A549 treated with CORT108297 at 1 μM for 4 hours (cell line): ENCODE results near the gene UCHL5. TPM values are rescaled to one million over a fixed set of nuclear protein-coding genes. Genes with fewer than 3 reads are reported as not detected.

Experiments used
- total RNA-seq: library from RNA; stranded (reverse); fragments of 200-300 nt; extraction: Qiagen RNA extraction; gene quantifications from 5 replicates; pipeline ENCODE4 v1.2.3, GENCODE V29; 2022

UCHL5 gene, protein sequence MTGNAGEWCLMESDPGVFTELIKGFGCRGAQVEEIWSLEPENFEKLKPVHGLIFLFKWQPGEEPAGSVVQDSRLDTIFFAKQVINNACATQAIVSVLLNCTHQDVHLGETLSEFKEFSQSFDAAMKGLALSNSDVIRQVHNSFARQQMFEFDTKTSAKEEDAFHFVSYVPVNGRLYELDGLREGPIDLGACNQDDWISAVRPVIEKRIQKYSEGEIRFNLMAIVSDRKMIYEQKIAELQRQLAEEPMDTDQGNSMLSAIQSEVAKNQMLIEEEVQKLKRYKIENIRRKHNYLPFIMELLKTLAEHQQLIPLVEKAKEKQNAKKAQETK
- total RNA-seq: 39.8 to 46.4 TPM (median 42.8 TPM) in 5 replicates

DNA sequence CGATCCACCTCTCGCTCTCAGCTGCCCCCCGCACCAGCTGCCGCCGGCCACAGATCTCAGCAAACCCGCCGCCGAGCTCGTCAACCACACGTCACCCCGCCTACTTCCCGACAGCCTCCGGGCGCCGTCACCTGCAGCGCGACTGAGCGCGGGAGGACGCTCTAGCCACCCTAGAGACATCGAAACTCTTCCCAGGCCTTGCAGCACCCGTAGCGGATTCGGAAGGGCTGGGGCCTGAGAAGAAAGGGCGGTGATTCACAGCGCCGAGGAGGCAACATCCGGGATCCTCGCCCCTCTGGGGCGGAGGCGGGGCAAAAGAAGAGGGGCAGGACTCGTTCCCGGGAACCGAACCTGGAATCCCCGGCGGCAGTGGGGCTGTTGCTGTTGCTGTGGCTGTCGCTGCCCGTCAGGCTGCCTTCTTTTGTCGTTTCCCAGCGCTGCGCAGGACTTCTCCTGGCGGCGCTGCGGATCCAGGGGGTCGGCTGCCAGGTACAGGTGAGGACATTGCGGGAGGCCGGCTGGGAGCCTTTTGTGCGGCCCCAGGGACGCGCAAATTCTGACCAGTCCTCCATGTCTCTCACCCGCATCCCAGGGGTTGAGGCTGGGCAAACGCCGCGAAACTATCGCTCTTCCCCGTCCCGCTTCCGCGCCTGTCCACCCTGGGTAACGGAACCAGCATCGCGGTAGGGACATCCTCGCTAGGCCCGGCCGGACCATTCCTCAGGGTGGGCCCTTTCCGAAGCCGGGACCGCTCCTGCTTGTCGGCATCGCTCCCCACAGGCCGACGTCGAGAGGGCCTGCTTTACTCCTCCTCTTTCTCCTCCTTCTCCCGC lies at the start of gene UCHL5, which contains the start of gene RO60:
Gene UCHL5 (minus strand): TSS at position 79 of the 833 bp plus-strand sequence. CDS start 100 bp downstream, outside the sequence.
Gene RO60 (plus strand): TSS at position 331 of the 833 bp plus-strand sequence. CDS start 9,443 bp downstream, outside the sequence.

DNA sequence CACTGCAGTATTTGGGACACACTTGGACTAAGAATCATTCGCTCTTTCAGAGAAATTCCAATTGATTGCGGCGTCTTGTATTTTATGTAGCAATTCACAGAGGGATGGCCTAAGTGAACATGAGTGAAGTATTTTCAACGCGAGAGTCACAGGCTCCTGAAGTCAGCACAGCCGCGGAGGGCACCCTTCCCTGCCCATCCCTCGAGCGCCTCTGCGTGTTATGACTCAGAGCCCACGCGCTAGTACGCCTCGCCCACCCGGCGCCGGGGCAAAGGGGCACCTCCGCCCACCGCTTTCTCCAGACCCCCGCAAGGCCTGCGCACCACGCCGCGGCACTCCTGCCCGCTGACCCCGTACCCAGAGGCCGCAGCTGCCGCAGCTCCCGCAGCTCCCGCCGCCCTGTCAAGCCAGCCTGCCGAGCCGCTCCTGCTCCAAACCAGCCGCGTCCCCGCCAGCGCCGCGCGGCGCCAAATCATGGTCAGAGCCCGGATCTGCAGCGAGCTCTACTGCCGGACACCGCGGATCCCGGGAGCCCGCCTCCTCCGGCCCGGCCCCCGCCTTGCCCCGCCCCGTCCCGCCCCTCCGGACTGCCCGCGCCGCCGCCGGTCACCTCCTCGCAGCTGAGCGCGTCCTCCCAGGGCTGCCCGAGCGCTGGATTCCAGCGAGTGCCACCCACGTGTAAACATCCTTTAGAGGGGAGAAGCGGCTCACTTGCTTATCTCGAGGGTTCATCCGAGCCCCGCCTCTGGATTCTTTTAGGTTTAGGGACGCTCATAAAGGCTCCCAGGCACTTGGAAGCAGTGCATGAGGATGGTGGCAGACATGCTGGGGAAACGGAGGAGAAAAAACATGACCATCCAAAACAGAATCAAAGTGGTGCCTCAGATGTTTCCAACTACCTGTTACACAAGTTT lies 46.0 kb upstream of the UCHL5 start, which contains the start of gene GLRX2:
Gene GLRX2 (minus strand): TSS at position 508 of the 914 bp plus-strand sequence. CDS start 32 bp downstream, at position 476.

Other genes with a start within 250 kb of the UCHL5 start
- 24.6 to 31.6 TPM (median 27.0 TPM) in 5 replicates for gene RO60, start 252 bp upstream of the UCHL5 start, total RNA-seq
- gene GLRX2, start 46.1 kb upstream of the UCHL5 start, total RNA-seq: 46.9 to 54.3 TPM (median 48.0 TPM) in 5 replicates
- gene CDC73, start 62.7 kb upstream of the UCHL5 start, total RNA-seq: 30.3 to 35.1 TPM (median 32.6 TPM) in 5 replicates
- gene B3GALT2, start 127.3 kb upstream of the UCHL5 start, total RNA-seq: not detected in 5 replicates